ENCODE results near the gene BMS1. TPM values are rescaled to one million over a fixed set of nuclear protein-coding genes. Genes with fewer than 3 reads are reported as not detected.
"Not testable (repeated sequence)": the region's sequence is repeated elsewhere in the genome, so short reads cannot be mapped to it uniquely, and the experiment has no call there.

The BMS1 gene
- total and polyA plus RNA-seq, 12 donors: 8.6 to 27.8 (median 12.7) TPM

GRCh38 chr10:42816912-42817311 lies 34.3 kb downstream of the BMS1 start:
- Histone ChIP-seq H3K9me3 (replicated peaks in 1 of 3) (no peaks in the 10 kb centered on the region), H3K4me3 (no peak overlapping the region), H3K36me3 (replicated peaks in 1 of 2) (peaks cover 0 to 38% of the 10 kb centered on the region in 2 donors), H3K4me1 (replicated peaks in 1 of 2) (peaks cover 0 to 4% of the 10 kb centered on the region in 2 donors), H3K27ac (no peak overlapping the region), H3K27me3 (no peaks in the 10 kb centered on the region)
- intact Hi-C loops (cut with DNase I): no loop called here
- WGBS, 4 donors: 88 to 93% (median 92%) methylated on average over 2 of the region's 2 CpGs
- DNase-seq: no peak
- TF ChIP-seq CTCF (IDR thresholded peaks at IDR 0.05) (no peak), POLR2A (IDR thresholded peaks at IDR 0.05) (no peak)

DNA sequence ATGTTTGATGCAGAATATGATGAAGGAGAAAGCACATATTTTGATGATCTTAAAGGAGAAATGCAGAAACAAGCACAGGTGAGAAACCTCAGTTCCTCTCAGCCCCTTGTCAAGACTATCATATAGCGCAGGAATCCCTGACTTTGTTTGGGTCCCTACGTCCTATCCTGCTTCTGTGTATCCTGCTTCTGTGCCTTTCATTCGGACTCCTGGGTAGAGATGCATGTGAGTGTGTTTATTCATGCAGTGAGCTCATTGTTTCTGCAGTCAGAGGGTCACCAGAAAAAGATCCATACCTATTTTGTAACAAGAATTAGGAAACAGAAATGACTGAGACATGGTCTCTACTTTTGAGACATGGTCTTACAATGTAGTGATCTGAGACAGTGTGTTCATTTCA lies 34.8 kb downstream of the BMS1 start:
- H3K36me3 ChIP-seq (replicated peaks in 1 of 2): peaks cover 0 to 41% of the 10 kb centered on the region in 2 donors
- DNase-seq; H3K4me1 ChIP-seq (replicated peaks in 1 of 2); intact Hi-C loops (cut with DNase I); H3K27me3 ChIP-seq; H3K4me3 ChIP-seq; H3K27ac ChIP-seq; H3K9me3 ChIP-seq (replicated peaks in 1 of 3): not testable (repeated sequence)
- 86 to 96% (median 91%) methylated on average over 3 of the region's 3 CpGs for WGBS, 4 donors

GRCh38 chr10:42826759-42827158 lies 44.2 kb downstream of the BMS1 start:
- H3K4me1 ChIP-seq (replicated peaks in 1 of 2); H3K27me3 ChIP-seq; H3K4me3 ChIP-seq; H3K27ac ChIP-seq; H3K9me3 ChIP-seq (replicated peaks in 1 of 3); DNase-seq; intact Hi-C loops (cut with DNase I): not testable (repeated sequence)
- 70 to 90% (median 83%) methylated on average over 2 to 6 of the region's 6 CpGs for WGBS, 4 donors
- H3K36me3 ChIP-seq (replicated peaks in 1 of 2): peaks cover 0 to 36% of the 10 kb centered on the region in 2 donors

GRCh38 chr10:42827201-42827600 lies 44.6 kb downstream of the BMS1 start:
- intact Hi-C loops (cut with DNase I): no loop called here
- Histone ChIP-seq H3K4me3 (no peak overlapping the region), H3K27ac (no peak overlapping the region), H3K9me3 (replicated peaks in 1 of 3) (no peaks in the 10 kb centered on the region), H3K36me3 (replicated peaks in 1 of 2) (peaks cover 0 to 36% of the 10 kb centered on the region in 2 donors), H3K27me3 (no peaks in the 10 kb centered on the region), H3K4me1 (replicated peaks in 1 of 2) (peaks cover 0 to 4% of the 10 kb centered on the region in 2 donors)
- no peak for DNase-seq
- TF ChIP-seq POLR2A (IDR thresholded peaks at IDR 0.05): no peak
- TF ChIP-seq CTCF (IDR thresholded peaks at IDR 0.05): no peak
- 75 to 96% (median 78%) methylated on average over 2 to 6 of the region's 6 CpGs for WGBS, 4 donors

GRCh38 chr10:42828391-42828790 lies 45.8 kb downstream of the BMS1 start:
- WGBS, 4 donors: 83 to 97% (median 94%) methylated on average over 4 of the region's 4 CpGs
- DNase-seq; H3K4me3 ChIP-seq; H3K27ac ChIP-seq; intact Hi-C loops (cut with DNase I); H3K4me1 ChIP-seq (replicated peaks in 1 of 2); H3K9me3 ChIP-seq (replicated peaks in 1 of 3); H3K27me3 ChIP-seq: not testable (repeated sequence)
- peaks cover 0 to 26% of the 10 kb centered on the region in 2 donors for H3K36me3 ChIP-seq (replicated peaks in 1 of 2)

- Histone ChIP-seq H3K36me3 (replicated peaks in 1 of 2) (peaks cover 0 to 19% of the 10 kb centered on the region in 2 donors), H3K9me3 (replicated peaks in 1 of 3) (no peaks in the 10 kb centered on the region), H3K4me1 (replicated peaks in 1 of 2) (peaks cover 0 to under 1% of the 10 kb centered on the region in 2 donors), H3K27me3 (no peaks in the 10 kb centered on the region), H3K4me3 (no peak overlapping the region), H3K27ac (no peak overlapping the region)
- TF ChIP-seq POLR2A (IDR thresholded peaks at IDR 0.05): no peak
- TF ChIP-seq CTCF (IDR thresholded peaks at IDR 0.05): no peak
- intact Hi-C loops (cut with DNase I): no loop called here
- peak in 2 of 7 donors; percentile 12 to 13 for DNase-seq
- WGBS, 4 donors: 64 to 90% (median 72%) methylated on average over 7 of the region's 7 CpGs
Observed at GRCh38 chr10:42830237-42830636, 47.6 kb downstream of the BMS1 start.

Data from adrenal gland (tissue), 12 donors.